Cortex of kidney (tissue), 1 donor: ENCODE measurements around the gene ZPLD1.

Source experiments
- DNase-seq: peaks from one replicate; lab custom pipeline; 2025; lab: John Stamatoyannopoulos, UW

Gene ZPLD1

GRCh38 chr3:102434715-102435114, at the start of gene ZPLD1:
Gene ZPLD1, plus strand, starts transcription at chr3:102435015. Its CDS starts 3,473 bp downstream, at chr3:102438488.
- no peak for DNase-seq

- DNase-seq = no peak
Observed at GRCh38 chr3:102390171-102390864, 44.5 kb upstream of the ZPLD1 start.

GRCh38 chr3:102390916-102391315, 43.9 kb upstream of the ZPLD1 start:
- no peak for DNase-seq

- DNase-seq = no peak
Observed at GRCh38 chr3:102391491-102391890, 43.3 kb upstream of the ZPLD1 start.

- no peak for DNase-seq
Observed at GRCh38 chr3:102394517-102394916, 40.3 kb upstream of the ZPLD1 start.

GRCh38 chr3:102398176-102398575, 36.6 kb upstream of the ZPLD1 start:
- no peak for DNase-seq

GRCh38 chr3:102398666-102399065, 36.1 kb upstream of the ZPLD1 start:
- no peak for DNase-seq

- DNase-seq = no peak
Observed at GRCh38 chr3:102400142-102400541, 34.7 kb upstream of the ZPLD1 start.

GRCh38 chr3:102400766-102401165, 34.0 kb upstream of the ZPLD1 start:
- DNase-seq = no peak

GRCh38 chr3:102410616-102411015, 24.2 kb upstream of the ZPLD1 start:
- DNase-seq = no peak

- DNase-seq = no peak
Observed at GRCh38 chr3:102415553-102415952, 19.3 kb upstream of the ZPLD1 start.

- no peak for DNase-seq
Observed at GRCh38 chr3:102419786-102420185, 15.0 kb upstream of the ZPLD1 start.

- no peak for DNase-seq
Observed at GRCh38 chr3:102441832-102442231, 7.0 kb downstream of the ZPLD1 start.

GRCh38 chr3:102443021-102443420, 8.2 kb downstream of the ZPLD1 start:
- no peak for DNase-seq

GRCh38 chr3:102444101-102444500, 9.3 kb downstream of the ZPLD1 start:
- no peak for DNase-seq

GRCh38 chr3:102447272-102447671, 12.5 kb downstream of the ZPLD1 start:
- DNase-seq = no peak

- DNase-seq = no peak
Observed at GRCh38 chr3:102449341-102449740, 14.5 kb downstream of the ZPLD1 start.

GRCh38 chr3:102449930-102450329, 15.1 kb downstream of the ZPLD1 start:
- no peak for DNase-seq

- no peak for DNase-seq
Observed at GRCh38 chr3:102450976-102451375, 16.2 kb downstream of the ZPLD1 start.

GRCh38 chr3:102451543-102451942, 16.7 kb downstream of the ZPLD1 start:
- no peak for DNase-seq

GRCh38 chr3:102454181-102454580, 19.4 kb downstream of the ZPLD1 start:
- no peak for DNase-seq

- no peak for DNase-seq
Observed at GRCh38 chr3:102457644-102458043, 22.8 kb downstream of the ZPLD1 start.

GRCh38 chr3:102460579-102460978, 25.8 kb downstream of the ZPLD1 start:
- no peak for DNase-seq

- no peak for DNase-seq
Observed at GRCh38 chr3:102464261-102464660, 29.4 kb downstream of the ZPLD1 start.
